Tibial nerve (tissue), 4 donors: Measurements from ENCODE around the gene SYNGR3. TPM values are rescaled to one million over a fixed set of nuclear protein-coding genes. Genes with fewer than 3 reads are reported as not detected.

Source experiments
- DNase-seq, 2 donors: peaks; one replicate each; pipeline ENCODE4 v3.0.0-alpha.2; 2019; ENCODE audit warnings: low spot score in 2 of 2
- H3K27ac ChIP-seq, 4 donors: fragments of 200-600 bp; sonication (generic) in 3 of 4; one replicate each; pipeline ENCODE4 v1.5.1; 2017 to 2019; ENCODE audit warnings: mild to moderate bottlenecking in 1 of 4
- H3K27me3 ChIP-seq, 2 donors: fragments of 200-600 bp; sonication (generic) in 1 of 2; one replicate each; pipeline versions ENCODE4 v1.5.1 to v1.6.0; 2017 to 2019
- H3K36me3 ChIP-seq, 3 donors: fragments of 200-600 bp; sonication (generic); one replicate each; pipeline ENCODE4 v1.5.1; 2018 to 2019
- H3K4me1 ChIP-seq, 4 donors: fragments of 200-600 bp; sonication (generic) in 3 of 4; one replicate each; pipeline ENCODE4 v1.5.1; 2017 to 2019
- H3K4me3 ChIP-seq, 4 donors: fragments of 200-600 bp; sonication (generic) in 3 of 4; one replicate each; pipeline ENCODE4 v1.5.1; 2017 to 2019; ENCODE audit warnings: mild to moderate bottlenecking in 1 of 4, moderate library complexity in 1 of 4
- H3K9me3 ChIP-seq, 4 donors: fragments of 200-600 bp; sonication (generic) in 3 of 4; one replicate each; pipeline ENCODE4 v1.5.1; 2017 to 2019
- EP300 ChIP-seq, 2 donors: sonication (generic); formaldehyde crosslinking; IDR thresholded peaks; one replicate each; pipeline ENCODE4 v1.6.1; 2017; ENCODE audit warnings: antibody characterized with exemption in 2 of 2, mild to moderate bottlenecking in 1 of 2
- POLR2A ChIP-seq, 2 donors: fragments of 450-650 bp; IDR thresholded peaks; one replicate each; pipeline ENCODE4 v1.6.1; 2017; ENCODE audit warnings: antibody characterized with exemption in 2 of 2, mild to moderate bottlenecking in 2 of 2, moderate library complexity in 2 of 2
- WGBS, 2 donors: methylation state at CpG; one replicate each; pipeline ENCODE4 v1.1.5; 2018; 5-methylcytosine and 5-hydroxymethylcytosine counted together
- total RNA-seq, 4 donors: library from RNA; depleted of rRNA; stranded (reverse); fragments of >200 nt; gene quantifications; one replicate each; pipeline ENCODE4 v1.1.0, GENCODE V29; 2016
- TF ChIP-seq, protein P1 (sequence below), 5 experiments: fragments of 200-600 bp in 3 of 5; fragments of 450-650 bp in 2 of 5; sonication (generic) in 3 of 5; IDR thresholded peaks; one replicate each; pipeline ENCODE4 v1.5.1; 2016 to 2019; ENCODE audit warnings: antibody characterized with exemption in 5 of 5, mild to moderate bottlenecking in 3 of 5, moderate library complexity in 2 of 5

SYNGR3 gene
- total RNA-seq, 4 donors from 2014 or later, result 3.9 TPM; not detected in 3

DNA sequence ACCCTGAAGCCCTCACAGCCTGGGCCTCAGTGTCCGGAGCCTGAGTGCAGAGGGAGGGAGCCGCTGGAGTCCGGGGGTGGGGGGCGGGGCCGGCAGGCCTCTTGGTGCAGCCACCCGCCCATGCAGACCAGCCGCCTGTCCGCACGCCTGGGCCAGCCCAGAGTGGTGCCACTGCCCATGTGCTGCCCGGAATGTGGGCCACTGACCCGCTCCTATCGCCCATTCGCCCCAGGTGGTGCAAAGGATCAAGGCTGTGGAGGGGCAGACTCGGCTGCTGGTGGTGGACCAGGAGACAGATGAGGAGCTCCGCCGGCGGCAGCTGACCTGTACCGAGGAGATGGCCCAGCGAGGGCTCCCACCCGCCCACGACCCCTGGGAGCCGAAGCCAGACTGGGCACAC, 39.6 kb downstream of the SYNGR3 start:
- Histone ChIP-seq H3K27me3 (no peaks in the 10 kb centered on the region), H3K36me3 (peaks cover 0 to 6% (median 0%) of the 10 kb centered on the region in 3 donors), H3K4me3 (peak overlapping the region in 3 of 4 donors; percentile 4 to 83 (median 9)), H3K27ac (peak overlapping the region; percentile 19 to 100 (median 70)), H3K4me1 (peaks cover 0 to 80% (median 44%) of the 10 kb centered on the region in 4 donors), H3K9me3 (no peaks in the 10 kb centered on the region)
- 58 to 80% methylated on average over 2 to 6 of the region's 22 CpGs for WGBS, 2 donors
- TF ChIP-seq POLR2A (IDR thresholded peaks at IDR 0.05) (peak in 1 of 2 donors; percentile 29), EP300 (IDR thresholded peaks at IDR 0.05) (peak in 1 of 2 donors; percentile 35)
- TF ChIP-seq, protein P1, sequence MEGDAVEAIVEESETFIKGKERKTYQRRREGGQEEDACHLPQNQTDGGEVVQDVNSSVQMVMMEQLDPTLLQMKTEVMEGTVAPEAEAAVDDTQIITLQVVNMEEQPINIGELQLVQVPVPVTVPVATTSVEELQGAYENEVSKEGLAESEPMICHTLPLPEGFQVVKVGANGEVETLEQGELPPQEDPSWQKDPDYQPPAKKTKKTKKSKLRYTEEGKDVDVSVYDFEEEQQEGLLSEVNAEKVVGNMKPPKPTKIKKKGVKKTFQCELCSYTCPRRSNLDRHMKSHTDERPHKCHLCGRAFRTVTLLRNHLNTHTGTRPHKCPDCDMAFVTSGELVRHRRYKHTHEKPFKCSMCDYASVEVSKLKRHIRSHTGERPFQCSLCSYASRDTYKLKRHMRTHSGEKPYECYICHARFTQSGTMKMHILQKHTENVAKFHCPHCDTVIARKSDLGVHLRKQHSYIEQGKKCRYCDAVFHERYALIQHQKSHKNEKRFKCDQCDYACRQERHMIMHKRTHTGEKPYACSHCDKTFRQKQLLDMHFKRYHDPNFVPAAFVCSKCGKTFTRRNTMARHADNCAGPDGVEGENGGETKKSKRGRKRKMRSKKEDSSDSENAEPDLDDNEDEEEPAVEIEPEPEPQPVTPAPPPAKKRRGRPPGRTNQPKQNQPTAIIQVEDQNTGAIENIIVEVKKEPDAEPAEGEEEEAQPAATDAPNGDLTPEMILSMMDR (IDR thresholded peaks at IDR 0.05), result no peak
- DNase-seq, result no peak

DNA sequence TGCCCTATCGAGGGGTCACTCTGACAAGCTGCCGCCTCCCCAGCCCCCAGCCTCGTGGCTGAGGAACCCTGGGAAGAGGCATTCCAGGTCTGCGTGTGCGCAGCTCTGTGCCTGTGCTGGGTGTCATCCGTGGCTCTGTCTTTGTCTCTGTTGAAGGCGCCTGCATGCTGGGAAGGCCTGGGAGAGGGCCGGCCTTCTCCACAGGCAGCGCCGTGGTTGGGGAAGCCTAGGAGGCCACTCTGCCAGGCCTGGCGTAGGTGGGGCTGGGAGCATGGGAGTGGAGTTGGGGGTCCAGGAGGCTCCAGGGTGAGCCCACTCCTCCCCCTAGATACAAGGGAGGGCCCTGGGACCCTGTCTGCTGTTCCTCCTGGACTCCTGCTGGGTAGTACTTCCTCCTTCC, 40.3 kb downstream of the SYNGR3 start:
- Histone ChIP-seq H3K4me1 (peaks cover 0 to 85% (median 50%) of the 10 kb centered on the region in 4 donors), H3K4me3 (peak overlapping the region in 2 of 4 donors; percentile 9 to 83), H3K27ac (peak overlapping the region; percentile 19 to 100 (median 94)), H3K27me3 (no peaks in the 10 kb centered on the region), H3K9me3 (no peaks in the 10 kb centered on the region), H3K36me3 (peaks cover 0 to 6% (median 0%) of the 10 kb centered on the region in 3 donors)
- DNase-seq, result no peak
- WGBS, 2 donors, result 74 to 90% methylated on average over 7 to 10 of the region's 11 CpGs
- TF ChIP-seq, protein P1 (IDR thresholded peaks at IDR 0.05), result no peak
- no peak for TF ChIP-seq POLR2A (IDR thresholded peaks at IDR 0.05)
- TF ChIP-seq EP300 (IDR thresholded peaks at IDR 0.05), result no peak

DNA sequence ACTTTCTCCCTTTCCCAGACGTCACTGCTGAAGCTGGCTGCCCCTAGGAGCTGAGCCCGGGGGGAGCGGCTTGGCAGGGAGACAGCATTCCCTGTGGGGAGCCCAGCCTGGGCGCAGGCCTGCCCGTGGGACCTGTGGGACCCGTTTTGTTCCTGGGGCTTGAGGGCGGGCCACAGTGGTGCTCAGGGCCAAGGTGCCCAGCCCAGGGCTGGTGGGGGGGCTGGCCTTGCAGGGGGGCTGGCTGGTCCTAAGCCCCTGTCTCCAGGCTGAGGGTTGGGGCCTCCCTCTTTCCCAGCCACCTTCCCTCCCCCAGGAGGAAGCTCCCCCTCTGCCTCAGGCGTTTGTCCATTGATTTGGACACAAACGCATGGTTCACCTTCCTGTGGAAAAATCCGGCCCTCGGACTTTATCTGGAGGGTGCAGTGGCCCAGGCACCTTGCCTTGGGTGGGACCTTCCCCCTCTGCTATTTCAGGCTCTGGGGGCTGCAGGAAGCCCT, 41.4 kb downstream of the SYNGR3 start:
- Histone ChIP-seq H3K27ac (peak overlapping the region in 3 of 4 donors; percentile 93 to 100 (median 94)), H3K4me1 (peaks cover 0 to 93% (median 59%) of the 10 kb centered on the region in 4 donors), H3K4me3 (no peak overlapping the region), H3K9me3 (no peaks in the 10 kb centered on the region), H3K27me3 (no peaks in the 10 kb centered on the region), H3K36me3 (peaks cover 0 to 6% (median 0%) of the 10 kb centered on the region in 3 donors)
- no peak for TF ChIP-seq POLR2A (IDR thresholded peaks at IDR 0.05)
- TF ChIP-seq, protein P1 (IDR thresholded peaks at IDR 0.05), result no peak
- no peak for TF ChIP-seq EP300 (IDR thresholded peaks at IDR 0.05)
- WGBS, 2 donors, result 64 to 68% methylated on average over 11 of the region's 11 CpGs
- DNase-seq, result no peak

DNA sequence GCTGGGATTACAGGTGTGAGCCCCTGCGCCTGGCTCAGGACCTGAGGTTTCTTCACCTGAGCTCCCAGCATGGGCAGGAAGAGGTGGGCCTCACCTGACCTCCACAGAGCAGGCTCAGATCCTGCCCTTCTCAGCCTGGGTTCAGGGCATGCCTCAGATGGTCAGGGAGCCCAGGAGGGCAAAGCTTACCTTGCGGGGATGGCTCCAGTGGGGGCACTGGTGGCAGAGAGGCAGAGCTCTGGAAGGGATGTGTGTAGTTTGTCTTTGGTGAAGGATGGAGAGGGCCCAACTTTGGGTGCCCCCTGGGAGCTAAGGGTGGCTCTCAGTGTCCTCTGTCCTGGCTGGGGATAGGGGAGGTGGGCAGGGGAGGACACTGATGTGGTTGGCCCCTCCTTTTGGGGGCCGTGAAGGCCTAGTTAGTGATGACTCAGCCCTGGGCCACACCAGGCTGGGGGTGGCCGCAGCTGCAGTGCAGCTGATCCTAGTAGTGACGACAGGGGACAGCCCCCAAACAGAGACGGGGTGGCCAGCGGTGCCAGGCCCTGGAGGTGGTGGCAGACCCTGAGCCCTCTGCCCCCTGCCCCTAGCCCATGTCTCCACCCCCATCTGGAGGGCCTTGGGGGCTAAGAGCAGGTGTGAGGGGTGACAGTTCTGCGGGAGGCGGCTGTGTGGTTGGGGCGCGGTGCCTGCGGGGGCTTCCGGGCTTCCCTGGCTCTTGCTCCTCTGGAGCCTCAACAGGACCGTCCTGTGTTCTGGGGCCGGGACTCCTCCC, 42.7 kb downstream of the SYNGR3 start:
- Histone ChIP-seq H3K4me3 (peak overlapping the region; percentile 8 to 47 (median 41)), H3K27me3 (no peaks in the 10 kb centered on the region), H3K27ac (peak overlapping the region; percentile 71 to 100 (median 94)), H3K36me3 (peaks cover 0 to 6% (median 0%) of the 10 kb centered on the region in 3 donors), H3K9me3 (no peaks in the 10 kb centered on the region), H3K4me1 (peaks cover 0 to 95% (median 67%) of the 10 kb centered on the region in 4 donors)
- 26 to 27% methylated on average over 8 to 14 of the region's 15 CpGs for WGBS, 2 donors
- TF ChIP-seq, protein P1 (IDR thresholded peaks at IDR 0.05), result no peak
- TF ChIP-seq POLR2A (IDR thresholded peaks at IDR 0.05) (peak in 1 of 2 donors; percentile 20), EP300 (IDR thresholded peaks at IDR 0.05) (peak in 1 of 2 donors; percentile 50)
- DNase-seq, result no peak
